Hippocampal formation (tissue), 2 donors: Measurements from ENCODE around the gene MINPP1.

ENCODE experiments used
- DNase-seq, 2 donors: peaks; one replicate each; lab custom pipeline; 2025; lab: John Stamatoyannopoulos, UW

The MINPP1 gene

DNA sequence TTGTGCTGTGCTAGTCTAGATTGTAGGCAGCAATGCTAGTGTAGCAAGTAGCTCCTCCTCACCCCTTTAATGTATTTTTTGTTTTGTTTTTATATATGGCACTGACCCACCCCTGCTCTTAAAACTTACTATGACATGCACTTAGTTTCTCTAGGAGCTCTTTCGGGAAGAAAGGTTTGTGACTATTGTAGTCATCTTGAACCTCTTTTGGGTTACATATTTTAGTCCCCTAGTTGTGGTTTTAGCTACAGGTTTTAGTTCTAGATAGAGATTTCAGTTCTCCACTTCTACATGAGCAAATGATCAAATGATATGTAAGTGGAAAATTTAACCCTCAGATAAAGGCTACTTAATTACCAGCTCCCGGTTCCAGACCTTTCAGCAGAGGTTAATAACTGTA is 14.9 kb downstream of the MINPP1 start:
- no peak for DNase-seq

DNA sequence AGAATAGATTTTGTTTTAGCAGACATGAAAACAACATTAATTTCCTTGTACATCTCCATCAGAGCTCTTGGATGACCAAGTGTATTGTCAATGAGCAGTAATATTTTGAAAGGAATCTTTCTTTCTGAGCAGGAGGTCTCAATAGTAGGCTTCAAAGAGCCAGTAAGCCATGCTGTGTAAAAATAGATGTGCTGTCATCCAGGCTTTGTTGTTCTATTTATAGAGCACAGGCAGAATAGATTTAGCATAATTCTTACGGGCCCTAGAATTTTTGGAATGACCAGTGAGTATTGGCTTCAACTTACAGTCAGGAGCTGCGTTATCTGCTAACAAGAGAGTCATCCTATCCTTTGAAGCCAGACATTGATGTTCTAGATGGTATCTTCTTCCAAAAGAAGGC is 19.0 kb downstream of the MINPP1 start:
- no peak for DNase-seq

DNA sequence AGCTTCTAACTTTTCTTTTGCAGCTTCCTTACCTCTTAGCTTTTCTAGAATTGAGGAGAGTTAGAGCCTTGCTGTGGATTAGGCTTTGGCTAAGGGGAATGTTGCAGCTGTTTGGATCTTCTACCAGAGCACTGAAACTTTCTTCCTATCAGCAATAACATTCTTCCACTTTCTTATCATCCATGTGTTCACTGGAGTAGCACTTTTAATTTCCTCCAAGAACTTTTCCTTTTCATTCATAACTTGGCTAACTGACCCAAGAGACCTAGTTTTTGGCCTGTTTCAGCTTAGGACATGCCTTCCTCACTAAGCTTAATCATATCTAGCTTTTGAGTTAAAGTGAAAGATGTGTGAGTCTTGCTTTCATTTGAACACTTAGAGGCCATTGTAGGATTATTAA is 19.6 kb downstream of the MINPP1 start:
- DNase-seq = no peak

DNA sequence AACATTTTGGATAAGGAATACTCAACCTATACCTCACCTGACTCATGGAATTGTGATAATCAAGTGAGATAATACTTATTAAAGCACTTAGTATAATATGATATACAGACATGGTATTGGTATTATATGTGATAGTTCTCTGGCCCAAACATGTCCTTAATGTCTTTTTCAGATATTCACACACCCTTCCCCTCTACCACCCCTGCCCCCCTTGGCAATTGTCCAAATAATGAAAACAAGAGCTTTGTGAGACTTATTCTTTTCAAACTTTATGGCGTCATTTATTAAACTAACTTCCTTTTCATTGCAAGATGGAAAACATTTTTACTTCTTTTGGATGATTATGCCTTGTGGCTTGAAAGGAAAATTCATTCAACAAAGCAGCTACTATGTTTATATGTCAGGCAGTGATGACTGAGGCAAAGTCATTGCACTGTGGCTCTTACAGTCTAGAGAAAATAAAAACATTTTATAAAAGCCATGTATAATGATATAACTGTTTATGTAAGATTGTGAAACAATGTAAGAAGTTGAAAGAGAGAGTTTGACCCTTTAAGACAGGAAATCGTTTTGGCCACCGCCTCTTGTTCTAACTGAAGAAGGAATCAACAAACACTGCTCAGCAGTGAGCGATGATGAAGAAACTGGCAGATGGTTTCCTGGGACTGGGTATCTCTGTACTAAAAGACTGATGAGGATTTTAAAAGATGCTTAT is 27.4 kb downstream of the MINPP1 start:
- no peak for DNase-seq

DNA sequence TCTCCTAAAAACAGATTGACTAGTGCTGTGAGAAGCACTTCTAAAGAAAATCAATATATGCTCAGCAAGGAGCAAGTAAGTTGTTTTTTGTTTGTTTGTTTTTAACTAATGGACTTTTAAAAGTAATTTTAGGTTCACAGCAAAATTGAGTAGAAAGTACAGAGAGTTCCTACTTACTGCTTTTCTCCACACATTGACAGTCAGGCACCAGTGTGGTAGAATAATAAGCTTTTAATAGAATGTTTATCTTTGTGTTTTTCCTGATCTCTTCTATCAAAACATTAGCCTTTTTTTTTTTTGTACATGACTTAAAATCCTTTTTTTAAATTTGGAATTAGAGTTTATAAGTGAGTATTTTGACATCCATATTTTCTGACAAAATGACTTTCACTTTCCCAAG is 28.0 kb downstream of the MINPP1 start:
- DNase-seq = no peak

DNA sequence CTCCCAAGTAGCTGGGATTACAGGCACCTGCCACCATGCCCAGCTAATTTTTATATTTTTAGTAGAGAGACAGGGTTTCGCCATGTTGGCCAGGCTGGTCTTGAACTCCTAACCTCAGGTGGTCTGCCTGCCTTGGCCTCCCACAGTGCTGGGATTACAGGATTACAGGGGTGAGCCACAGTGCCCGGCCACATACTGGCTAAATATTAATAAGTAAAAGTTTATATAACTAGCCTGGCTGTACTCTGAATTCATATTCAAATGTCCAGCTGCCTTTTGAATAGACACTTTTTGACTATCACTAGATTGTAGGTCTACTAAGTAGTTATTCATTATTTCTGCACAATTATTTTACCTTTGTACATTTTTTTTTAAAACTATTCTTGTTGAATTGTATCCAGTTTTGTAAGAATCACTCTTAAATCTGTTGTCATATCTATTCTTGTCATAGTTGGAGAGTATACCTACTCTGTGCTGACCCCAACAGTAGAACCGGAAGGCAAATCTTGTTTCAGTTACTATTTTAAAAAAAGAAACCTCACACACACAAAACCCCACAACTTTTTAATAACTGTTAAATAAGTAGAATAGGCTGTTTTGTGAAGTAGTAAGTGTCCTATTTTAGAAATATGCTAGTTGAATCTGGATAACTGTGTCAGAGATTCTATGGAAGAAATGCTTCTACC is 29.6 kb downstream of the MINPP1 start:
- no peak for DNase-seq

DNA sequence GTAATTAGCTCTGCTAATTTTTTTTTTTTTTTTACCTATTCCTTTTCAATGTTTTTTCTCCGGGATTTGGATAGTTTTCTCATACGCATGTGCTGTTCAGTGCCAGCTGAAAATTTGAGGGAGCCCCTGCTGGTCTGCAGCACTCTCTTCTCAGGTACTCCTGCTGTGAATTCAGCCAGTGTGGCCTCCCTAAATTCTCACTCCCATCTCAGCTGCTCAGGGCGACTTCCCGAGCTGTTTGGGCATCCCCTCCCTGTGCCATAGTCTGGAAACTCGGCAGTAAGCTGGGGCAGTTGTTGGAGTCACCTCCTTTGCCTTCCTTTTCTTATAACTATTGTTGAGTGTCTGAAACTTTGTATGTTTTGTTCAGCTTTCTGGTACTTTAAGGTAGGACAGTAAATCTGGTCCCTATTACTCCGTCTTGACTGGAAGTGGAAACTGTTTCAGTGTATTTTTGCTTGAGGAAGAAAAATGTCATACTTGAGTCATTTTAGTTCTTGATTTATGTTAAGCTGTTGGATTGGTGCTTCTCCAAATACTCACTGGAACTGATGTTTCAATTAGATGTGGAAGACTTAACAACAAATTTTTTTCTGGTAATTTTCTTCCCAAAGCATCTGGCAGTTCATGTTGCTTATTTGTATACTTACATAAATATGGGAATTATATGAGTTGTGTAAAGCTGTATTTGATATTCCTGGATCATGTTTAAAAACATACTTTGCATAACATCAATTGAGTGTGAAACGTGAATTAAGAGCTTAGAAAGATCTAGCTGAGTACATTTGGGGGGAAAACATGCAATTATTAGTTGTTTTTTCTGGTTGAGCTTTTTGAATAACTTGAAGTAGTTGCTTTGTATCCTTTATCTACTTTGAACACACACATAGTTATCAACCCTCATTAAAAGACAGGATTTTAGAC is 33.7 kb downstream of the MINPP1 start:
- no peak for DNase-seq

DNA sequence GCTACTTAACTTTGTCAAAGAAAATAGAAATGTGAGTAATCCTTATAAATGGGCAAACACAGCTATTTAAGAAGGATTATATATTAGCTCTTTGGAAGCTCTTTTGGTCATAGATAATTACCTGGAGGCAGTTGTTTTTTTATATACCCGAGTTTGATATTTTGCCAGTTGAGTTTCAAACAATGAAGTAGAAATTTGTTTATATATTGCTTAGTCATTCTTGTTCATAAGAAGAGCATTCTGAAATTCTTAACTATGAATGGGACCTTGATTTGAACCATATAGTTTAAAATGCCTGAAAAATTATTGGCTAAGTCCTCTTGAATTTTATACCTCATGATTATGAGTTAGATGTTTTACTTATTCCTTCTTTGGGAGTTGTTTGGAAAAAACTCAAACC is 36.4 kb downstream of the MINPP1 start:
- no peak for DNase-seq

DNA sequence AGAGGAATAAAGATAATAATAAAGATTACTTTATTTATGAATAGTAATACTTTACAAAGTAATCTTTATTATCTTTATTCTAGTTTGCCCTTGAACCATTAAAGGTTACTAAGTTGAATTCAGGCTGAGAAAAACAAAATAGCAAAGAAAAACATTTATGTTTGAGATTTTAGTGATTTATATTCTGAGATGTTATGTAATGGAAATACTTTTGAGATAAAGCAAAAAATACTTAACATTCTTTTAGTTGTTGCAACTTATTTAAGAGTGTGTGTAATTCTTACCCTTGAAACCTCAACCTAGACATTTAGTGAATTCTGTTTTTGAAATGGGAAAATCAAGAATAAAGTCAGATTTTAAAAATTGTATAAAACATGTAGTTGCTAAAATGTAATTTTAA is 40.0 kb downstream of the MINPP1 start:
- DNase-seq = no peak

DNA sequence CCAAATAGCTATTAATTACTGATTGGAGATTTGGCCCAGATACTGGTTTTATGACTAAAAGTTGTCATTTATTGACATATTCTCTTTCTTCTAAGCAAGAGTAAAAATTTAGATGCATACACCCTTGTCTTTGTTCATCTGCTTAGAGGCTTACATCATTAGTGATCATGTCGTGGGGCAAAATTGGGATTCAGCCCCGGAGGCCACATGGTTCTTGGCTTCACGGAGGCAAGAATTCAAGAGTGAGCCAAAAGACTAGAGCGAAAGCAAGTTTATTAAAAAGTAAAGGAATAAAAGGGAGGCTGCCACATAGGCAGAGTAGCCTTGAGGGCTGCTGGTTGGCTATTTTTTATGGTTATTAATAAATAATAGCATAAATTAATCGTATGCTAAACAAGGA is 41.1 kb downstream of the MINPP1 start:
- no peak for DNase-seq

DNA sequence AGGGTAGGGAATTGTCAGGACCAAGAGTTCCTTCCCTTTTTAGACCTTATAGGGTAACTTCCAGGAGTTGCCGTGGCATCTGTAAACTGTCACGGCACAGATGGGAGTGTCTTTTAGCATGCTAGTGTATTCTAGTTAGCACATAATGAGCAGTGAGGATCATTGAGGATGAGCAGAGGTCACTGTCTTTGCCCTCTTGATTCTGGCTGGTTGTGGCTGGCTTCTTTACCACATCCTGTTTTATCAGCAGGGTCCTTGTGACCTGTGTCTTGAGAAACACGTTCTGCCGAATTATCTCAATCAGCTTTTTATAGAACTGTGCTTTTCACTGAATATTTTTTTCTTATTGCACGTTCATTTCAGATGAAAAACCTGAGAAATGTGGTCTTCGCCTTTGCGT is 41.5 kb downstream of the MINPP1 start:
- DNase-seq = no peak

DNA sequence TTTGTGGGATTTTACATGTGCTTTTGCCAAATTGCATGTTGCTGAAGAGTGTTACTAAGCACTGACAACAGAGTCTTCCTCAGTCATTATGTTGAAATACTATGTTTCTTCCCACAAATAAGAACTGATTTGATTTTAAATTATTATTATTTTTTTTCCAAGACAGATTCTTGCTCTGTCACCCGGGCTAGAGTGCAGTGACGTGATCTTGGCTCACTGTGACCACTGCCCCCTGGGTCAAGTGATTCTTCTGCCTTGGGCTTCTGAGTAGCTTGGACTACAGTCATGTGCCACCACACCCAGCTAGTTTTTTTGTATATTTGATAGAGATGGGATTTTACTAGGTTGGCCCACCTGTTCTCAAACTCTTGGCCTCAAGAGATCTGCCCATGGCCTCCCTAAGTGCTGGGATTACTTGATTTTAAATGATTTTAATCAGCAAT is 42.3 kb downstream of the MINPP1 start:
- no peak for DNase-seq

DNA sequence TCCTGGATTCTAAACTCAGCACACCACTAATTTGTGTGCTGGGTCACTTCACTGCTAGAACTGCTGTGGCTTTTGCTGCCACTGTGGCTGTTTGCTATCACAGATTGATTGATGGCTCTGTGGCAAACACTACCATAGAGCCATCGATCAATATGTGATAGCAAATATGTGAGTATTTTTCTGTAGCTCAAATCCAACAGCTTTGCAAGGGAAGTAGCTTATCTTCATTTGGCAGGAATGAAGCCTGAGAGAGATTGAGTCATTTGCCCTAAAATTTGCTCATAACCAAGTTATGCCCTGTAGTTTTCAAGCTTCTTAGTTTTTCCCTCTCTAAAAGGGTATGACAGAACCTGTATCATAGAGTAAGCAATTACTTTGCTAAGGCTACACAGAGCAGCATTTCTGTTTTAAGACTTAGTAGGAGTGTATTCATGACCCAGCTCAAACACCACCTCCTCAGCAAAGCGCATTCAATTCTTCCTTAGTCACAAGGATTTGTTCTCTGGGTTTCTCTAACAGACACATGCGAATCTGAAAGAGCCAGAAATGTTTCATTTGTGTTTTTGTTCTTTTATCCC is 43.1 kb downstream of the MINPP1 start:
- no peak for DNase-seq

DNA sequence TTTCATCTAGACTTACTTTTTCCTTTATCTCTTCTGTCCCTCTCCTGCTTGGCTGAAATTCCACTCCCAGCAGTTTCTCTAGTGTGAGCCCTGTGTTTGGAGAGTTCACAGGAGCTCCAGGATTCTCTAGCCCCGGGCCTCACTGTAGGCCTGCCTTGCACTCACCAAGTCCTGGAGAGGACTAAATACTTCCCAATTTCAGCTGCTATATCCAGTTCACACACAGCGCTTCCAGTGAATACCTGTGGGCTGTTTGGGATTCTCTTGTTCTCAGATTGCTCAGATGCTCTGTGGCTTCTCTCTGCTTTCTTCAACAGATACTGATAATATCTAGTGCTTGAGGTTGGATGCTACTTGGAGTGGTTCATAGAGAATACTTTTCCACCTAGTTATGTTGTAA is 46.0 kb downstream of the MINPP1 start:
- no peak for DNase-seq

DNA sequence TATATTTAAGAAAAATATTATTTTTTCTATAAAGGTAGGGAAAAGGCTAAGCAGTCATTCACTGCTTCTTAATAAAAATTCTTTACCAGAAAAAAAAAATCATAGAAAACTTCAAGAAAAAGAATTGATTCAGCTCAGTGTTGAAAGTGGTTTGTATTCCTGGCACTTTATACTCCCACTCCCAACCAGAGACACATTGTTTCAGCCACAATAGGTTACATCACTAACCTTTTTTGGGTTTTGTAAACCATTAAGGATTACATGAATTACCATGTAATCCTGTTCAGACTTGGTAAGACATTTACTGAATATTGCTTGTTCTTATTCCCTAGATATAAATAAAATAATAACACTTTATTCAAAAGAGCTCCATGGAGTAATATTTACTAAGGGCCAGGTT is 46.6 kb downstream of the MINPP1 start:
- DNase-seq = no peak

DNA sequence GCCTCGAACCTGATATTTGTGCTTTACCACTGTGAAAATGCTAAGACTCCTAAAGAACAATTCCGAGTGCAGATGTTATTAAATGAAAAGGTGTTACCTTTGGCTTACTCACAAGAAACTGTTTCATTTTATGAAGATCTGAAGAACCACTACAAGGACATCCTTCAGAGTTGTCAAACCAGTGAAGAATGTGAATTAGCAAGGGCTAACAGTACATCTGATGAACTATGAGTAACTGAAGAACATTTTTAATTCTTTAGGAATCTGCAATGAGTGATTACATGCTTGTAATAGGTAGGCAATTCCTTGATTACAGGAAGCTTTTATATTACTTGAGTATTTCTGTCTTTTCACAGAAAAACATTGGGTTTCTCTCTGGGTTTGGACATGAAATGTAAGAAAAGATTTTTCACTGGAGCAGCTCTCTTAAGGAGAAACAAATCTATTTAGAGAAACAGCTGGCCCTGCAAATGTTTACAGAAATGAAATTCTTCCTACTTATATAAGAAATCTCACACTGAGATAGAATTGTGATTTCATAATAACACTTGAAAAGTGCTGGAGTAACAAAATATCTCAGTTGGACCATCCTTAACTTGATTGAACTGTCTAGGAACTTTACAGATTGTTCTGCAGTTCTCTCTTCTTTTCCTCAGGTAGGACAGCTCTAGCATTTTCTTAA is 47.7 kb downstream of the MINPP1 start:
- peak in 1 of 2 donors; percentile 11 for DNase-seq

DNA sequence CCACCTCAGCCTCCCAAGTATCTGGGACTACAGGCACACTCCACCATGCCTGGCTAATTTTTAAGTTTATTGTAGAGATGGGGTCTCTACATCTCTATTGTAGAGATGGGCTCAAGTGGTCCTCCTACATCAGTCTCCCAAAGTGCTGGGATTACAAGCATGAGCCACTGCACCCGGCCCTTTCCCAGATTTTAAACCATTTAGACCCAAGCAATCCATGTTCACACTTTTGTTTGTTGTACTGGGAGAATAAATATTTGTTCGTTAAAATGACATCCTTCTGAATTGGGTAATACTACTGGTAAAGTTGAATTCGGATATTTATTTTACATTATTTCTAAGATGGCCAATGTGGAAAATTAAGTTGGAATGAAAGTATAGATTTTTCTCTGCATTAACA is 52.7 kb downstream of the MINPP1 start:
- DNase-seq = no peak

DNA sequence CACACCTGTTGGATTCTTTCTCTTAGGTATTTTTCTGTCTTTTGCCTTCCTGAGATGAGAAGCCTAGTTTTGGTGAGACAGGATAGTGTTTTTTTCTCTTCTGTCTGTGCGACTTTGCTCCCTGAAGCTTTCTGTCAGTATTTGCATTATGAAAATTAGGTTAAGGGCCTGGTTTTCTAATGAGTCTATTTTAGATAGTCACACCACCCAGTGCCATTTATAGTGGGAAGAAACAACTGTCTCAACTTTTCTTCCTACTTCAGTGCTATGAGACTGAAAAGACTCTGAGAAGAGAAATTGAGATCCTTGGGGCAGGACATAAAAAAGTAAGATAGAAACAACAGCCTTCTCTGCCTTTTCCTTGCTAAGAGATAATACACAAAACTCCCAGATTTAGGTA is 53.6 kb downstream of the MINPP1 start:
- DNase-seq = no peak

DNA sequence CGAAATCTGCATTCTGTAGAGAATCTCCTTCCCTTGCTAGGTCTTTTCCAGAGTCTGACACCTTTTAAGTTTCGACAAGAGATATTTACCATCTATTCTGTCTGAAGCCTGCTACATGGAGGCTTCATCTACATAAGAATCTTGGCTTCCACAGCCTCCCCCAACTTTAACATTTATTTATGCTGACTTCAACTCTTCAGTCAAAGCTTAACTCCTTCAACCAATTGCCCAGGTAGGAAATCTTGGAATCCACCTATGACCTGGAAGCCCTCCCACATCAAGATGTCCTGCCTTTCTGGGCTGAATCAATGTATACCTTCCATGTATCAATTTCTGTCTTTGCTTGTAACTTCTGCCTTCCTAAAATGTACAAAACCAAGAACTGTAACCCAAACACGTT is 54.7 kb downstream of the MINPP1 start:
- no peak for DNase-seq

DNA sequence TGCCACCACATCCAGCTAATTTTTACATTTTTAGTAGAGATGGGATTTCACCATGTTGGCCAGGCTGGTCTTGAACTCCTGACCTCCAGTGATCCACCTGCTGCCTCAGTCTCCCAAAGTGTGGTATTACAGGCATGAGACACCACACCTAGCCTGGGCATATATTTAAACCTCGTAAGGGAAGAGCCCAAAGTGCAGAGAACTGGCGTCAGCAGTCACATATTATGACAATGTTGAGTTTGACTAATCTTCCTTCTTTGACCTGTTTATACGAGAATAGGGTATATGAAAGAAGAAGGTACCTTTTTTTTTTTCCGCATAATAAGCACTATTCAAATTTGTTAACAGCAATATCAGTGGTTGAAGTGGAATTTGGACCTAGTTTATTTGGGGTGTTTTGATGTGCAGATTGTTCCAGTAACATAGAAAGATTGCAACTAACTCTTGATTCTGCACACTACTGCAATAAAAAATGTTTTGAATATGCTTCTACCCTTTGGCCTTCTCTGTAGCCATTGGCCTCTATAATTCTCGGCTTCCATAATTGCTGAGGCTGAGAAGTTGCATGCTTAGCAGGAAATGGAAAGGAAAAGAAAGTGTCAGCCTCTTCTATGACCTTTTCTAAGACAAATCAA is 55.9 kb downstream of the MINPP1 start:
- DNase-seq = no peak

DNA sequence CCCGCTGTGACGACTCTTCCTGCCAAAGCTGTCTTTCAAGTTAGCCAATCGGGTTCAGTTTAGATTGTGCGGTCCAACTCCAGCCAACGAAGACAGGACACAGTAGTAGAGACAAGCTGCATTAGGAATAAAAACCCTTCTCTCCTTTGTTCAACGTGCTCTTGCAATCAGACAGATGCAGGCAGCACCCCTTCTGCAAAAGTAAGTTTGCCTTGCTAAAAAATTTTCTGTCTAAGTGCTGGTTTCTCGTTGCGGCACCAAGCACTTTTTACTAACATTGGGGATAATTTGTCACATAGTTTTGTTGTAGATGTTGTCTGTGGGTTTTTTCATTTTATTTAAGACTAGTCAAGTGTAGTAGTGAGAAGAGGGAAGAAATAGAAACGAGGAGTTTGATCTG is 58.1 kb downstream of the MINPP1 start:
- DNase-seq = no peak
